OCI-LY1 (cell line): ENCODE measurements around the gene UCP2.

Source experiments
- H2AFZ ChIP-seq: fragments of 200-600 bp; sonication (generic), shearing (Covaris generic); 2 replicates; pipeline ENCODE4 v1.6.0; 2014; ENCODE audit warnings: antibody characterized with exemption, mild to moderate bottlenecking, low read length
- H3F3A ChIP-seq: fragments of 200-600 bp; sonication (generic), shearing (Covaris generic); 2 replicates; pipeline ENCODE4 v1.6.0; 2014; ENCODE audit warnings: mild to moderate bottlenecking, antibody characterized with exemption, low read length, moderate library complexity; ENCODE audit not compliant: insufficient read depth
- H3K27ac ChIP-seq: fragments of 200-600 bp; sonication (generic); 2 replicates; pipeline ENCODE4 v1.5.1; 2014; ENCODE audit warnings: low read length, mixed run types, mild to moderate bottlenecking, low read depth; ENCODE audit not compliant: poor library complexity, severe bottlenecking
- H3K27me3 ChIP-seq: fragments of 200-600 bp; sonication (generic); 2 replicates; pipeline ENCODE4 v1.6.0; 2014; ENCODE audit warnings: antibody characterized with exemption, mild to moderate bottlenecking, low read length, moderate library complexity; ENCODE audit not compliant: insufficient read depth
- H3K36me3 ChIP-seq: fragments of 200-600 bp; sonication (generic); 2 replicates; pipeline ENCODE4 v1.6.1; 2014; ENCODE audit warnings: mild to moderate bottlenecking, antibody characterized with exemption, low read length, moderate library complexity, mixed read lengths; ENCODE audit not compliant: insufficient read depth
- H3K4me1 ChIP-seq: fragments of 200-600 bp; sonication (generic); 2 replicates; pipeline ENCODE4 v1.5.1; 2014; ENCODE audit warnings: mild to moderate bottlenecking, low read length, moderate library complexity; ENCODE audit not compliant: insufficient read depth, severe bottlenecking
- H3K4me2 ChIP-seq: fragments of 200-600 bp; sonication (generic), shearing (Covaris generic); 2 replicates; pipeline ENCODE4 v1.6.1; 2014; ENCODE audit warnings: low read length
- H3K4me3 ChIP-seq: fragments of 200-600 bp; sonication (generic); 2 replicates; pipeline ENCODE4 v1.5.1; 2014; ENCODE audit warnings: low read length, low read depth, mild to moderate bottlenecking, mixed read lengths; ENCODE audit not compliant: poor library complexity, severe bottlenecking
- H3K79me2 ChIP-seq: fragments of 200-600 bp; shearing (Covaris generic); 2 replicates; pipeline ENCODE4 v1.6.1; 2016; ENCODE audit warnings: mixed run types, low read length, mixed read lengths; ENCODE audit not compliant: insufficient read depth
- H3K9ac ChIP-seq: fragments of 200-600 bp; sonication (generic), shearing (Covaris generic); 2 replicates; pipeline ENCODE4 v1.6.1; 2014; ENCODE audit warnings: mild to moderate bottlenecking, low read length, mixed read lengths
- H3K9me2 ChIP-seq: fragments of 200-600 bp; sonication (generic), shearing (Covaris generic); 2 replicates; pipeline ENCODE4 v1.6.1; 2014; ENCODE audit warnings: low read depth, mild to moderate bottlenecking, low read length, mixed read lengths
- H3K9me3 ChIP-seq: fragments of 200-600 bp; shearing (Covaris generic); 2 replicates; pipeline ENCODE4 v1.6.1; 2014; ENCODE audit warnings: low read length, mixed read lengths
- H4K20me1 ChIP-seq: fragments of 200-600 bp; sonication (generic), shearing (Covaris generic); 2 replicates; pipeline ENCODE4 v1.6.0; 2016; ENCODE audit warnings: mild to moderate bottlenecking, low read length; ENCODE audit not compliant: insufficient read depth
- EZH2 ChIP-seq: fragments of 200-600 bp; sonication (generic), shearing (Covaris generic); IDR thresholded peaks from 2 replicates; pipeline ENCODE4 v1.8.0; 2017; ENCODE audit warnings: borderline replicate concordance, mixed run types, mild to moderate bottlenecking, antibody characterized with exemption, low read length, moderate library complexity, mixed read lengths
- TF ChIP-seq, protein P1 (sequence below): fragments of 200-600 bp; sonication (generic), shearing (Covaris generic); IDR thresholded peaks from 2 replicates; pipeline ENCODE4 v1.5.1; 2017; ENCODE audit warnings: mild to moderate bottlenecking, antibody characterized with exemption, low read length, moderate library complexity, mixed read lengths

UCP2 gene

DNA sequence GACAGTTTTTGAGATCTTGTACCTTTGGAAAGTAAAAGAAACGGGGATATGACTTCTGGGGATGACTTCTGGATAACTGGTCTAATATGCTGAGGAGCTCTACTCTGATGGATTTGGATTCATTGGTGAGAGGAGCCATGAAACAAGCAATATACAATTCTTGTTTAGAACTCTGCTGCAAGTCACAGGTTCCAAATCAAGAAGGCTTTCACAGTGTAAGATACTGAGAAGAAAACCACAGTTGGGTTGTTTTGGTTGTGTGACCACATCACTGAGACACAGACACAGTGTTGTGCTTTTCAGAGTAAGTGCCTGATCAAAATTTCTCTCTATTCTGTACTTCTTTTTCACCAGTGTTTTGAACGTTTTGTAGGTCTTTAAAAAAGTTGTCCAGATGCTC lies 13.1 kb upstream of the UCP2 start:
- Histone ChIP-seq H3K4me2 (peak overlapping the region; percentile 51), H3K27ac (peak overlapping the region; percentile 98), H3K9me2 (no peaks in the 10 kb centered on the region), H3K79me2 (no peaks in the 10 kb centered on the region), H3K9ac (peak overlapping the region; percentile 39; the same call in 1 of the 2 replicates), H3K4me3 (peak overlapping the region; percentile 26), H3K27me3 (no peaks in the 10 kb centered on the region), H3K9me3 (no peaks in the 10 kb centered on the region), H3F3A (peaks cover 27% of the 10 kb centered on the region), H2AFZ (no peak overlapping the region), H4K20me1 (no peaks in the 10 kb centered on the region), H3K36me3 (no peaks in the 10 kb centered on the region), H3K4me1 (peaks cover 94% of the 10 kb centered on the region)
- TF ChIP-seq, protein P1, sequence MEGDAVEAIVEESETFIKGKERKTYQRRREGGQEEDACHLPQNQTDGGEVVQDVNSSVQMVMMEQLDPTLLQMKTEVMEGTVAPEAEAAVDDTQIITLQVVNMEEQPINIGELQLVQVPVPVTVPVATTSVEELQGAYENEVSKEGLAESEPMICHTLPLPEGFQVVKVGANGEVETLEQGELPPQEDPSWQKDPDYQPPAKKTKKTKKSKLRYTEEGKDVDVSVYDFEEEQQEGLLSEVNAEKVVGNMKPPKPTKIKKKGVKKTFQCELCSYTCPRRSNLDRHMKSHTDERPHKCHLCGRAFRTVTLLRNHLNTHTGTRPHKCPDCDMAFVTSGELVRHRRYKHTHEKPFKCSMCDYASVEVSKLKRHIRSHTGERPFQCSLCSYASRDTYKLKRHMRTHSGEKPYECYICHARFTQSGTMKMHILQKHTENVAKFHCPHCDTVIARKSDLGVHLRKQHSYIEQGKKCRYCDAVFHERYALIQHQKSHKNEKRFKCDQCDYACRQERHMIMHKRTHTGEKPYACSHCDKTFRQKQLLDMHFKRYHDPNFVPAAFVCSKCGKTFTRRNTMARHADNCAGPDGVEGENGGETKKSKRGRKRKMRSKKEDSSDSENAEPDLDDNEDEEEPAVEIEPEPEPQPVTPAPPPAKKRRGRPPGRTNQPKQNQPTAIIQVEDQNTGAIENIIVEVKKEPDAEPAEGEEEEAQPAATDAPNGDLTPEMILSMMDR = no peak
- no peak for TF ChIP-seq EZH2

DNA sequence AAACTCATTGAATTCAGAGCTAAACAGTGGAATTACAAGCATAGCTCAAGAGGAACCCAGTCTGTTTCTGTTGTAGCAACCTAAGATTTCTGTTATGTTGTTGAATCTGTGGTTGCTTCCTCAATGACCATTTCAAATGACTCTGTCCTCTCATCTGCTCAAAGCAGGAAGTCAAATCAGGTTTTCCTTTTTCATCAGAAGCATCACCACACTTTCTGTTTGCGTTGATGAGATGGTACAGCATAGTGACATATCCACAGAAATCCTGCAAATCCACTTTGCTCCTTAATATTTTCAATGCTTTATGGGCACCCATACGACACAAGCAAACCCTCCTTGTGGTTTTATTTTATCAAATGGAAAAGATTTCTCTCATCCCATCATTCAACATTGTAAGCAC lies 12.6 kb upstream of the UCP2 start:
- TF ChIP-seq EZH2 = no peak
- TF ChIP-seq, protein P1 = no peak
- Histone ChIP-seq H4K20me1 (no peaks in the 10 kb centered on the region), H3K27ac (peak overlapping the region; percentile 98), H3K4me3 (peak overlapping the region; percentile 26), H3K4me2 (peak overlapping the region; percentile 51), H3K27me3 (no peaks in the 10 kb centered on the region), H3K36me3 (no peaks in the 10 kb centered on the region), H3F3A (peaks cover 31% of the 10 kb centered on the region), H2AFZ (no peak overlapping the region), H3K4me1 (peaks cover 99% of the 10 kb centered on the region), H3K79me2 (no peaks in the 10 kb centered on the region), H3K9ac (peak overlapping the region; percentile 39; the same call in 1 of the 2 replicates), H3K9me2 (no peaks in the 10 kb centered on the region), H3K9me3 (no peaks in the 10 kb centered on the region)

DNA sequence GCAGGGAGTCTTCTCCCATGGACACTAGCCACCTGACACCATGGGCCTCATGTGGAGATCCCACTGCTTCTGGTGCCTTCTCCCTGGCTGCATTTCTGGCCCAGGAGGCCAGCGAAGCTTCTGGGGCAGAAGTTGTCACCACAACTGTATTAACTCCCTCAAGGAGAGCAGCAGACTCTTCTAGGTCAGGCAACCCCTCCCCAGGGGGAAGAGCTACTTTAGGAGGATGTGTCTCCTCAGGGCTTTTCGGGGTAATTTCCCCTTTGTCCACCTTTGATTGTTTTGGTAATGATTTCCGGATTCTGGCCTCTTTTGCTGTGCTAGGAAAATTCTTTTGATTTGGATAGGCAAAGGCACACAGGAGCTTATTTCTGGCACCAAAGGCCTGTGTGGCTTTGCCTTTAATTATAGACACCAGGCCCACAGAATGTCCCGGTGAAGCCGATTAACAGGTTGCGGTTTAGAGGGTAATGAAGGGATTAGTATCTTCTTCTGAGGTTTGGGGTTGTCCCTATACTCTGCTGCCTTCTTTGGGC lies 8.9 kb upstream of the UCP2 start:
- TF ChIP-seq EZH2 = no peak
- TF ChIP-seq, protein P1 = no peak
- peaks cover 20% of the 10 kb centered on the region for H3F3A ChIP-seq
- H3K4me2 ChIP-seq = peak overlapping the region; percentile 63
- H3K9me3 ChIP-seq = no peaks in the 10 kb centered on the region
- H3K36me3 ChIP-seq = no peaks in the 10 kb centered on the region
- peak overlapping the region; percentile 54; the same call in 1 of the 2 replicates for H3K9ac ChIP-seq
- no peaks in the 10 kb centered on the region for H3K9me2 ChIP-seq
- H3K27me3 ChIP-seq = no peaks in the 10 kb centered on the region
- H3K79me2 ChIP-seq = no peaks in the 10 kb centered on the region
- H3K27ac ChIP-seq = peak overlapping the region; percentile 98
- no peaks in the 10 kb centered on the region for H4K20me1 ChIP-seq
- no peak overlapping the region for H2AFZ ChIP-seq
- peak overlapping the region; percentile 30 for H3K4me3 ChIP-seq
- peaks cover 86% of the 10 kb centered on the region for H3K4me1 ChIP-seq
